ENCODE results near the gene GRM7. TPM values are rescaled to one million over a fixed set of nuclear protein-coding genes. Genes with fewer than 3 reads are reported as not detected.

GRM7 gene
- total and polyA plus RNA-seq, 2 experiments from 2014 or later, result 0.62 to 1.7 TPM

GRCh38 chr3:7280318-7280717 lies 419.4 kb downstream of the GRM7 start:
- no peak overlapping the region for H3K27ac ChIP-seq
- H3K36me3 ChIP-seq, result no peaks in the 10 kb centered on the region

GRCh38 chr3:7282988-7283387 lies 422.1 kb downstream of the GRM7 start:
- peak in 1 of 2 donors; percentile 6 for DNase-seq (ENCODE audit: low read depth in 1 of 2, low spot score in 1 of 2)
- no peak for TF ChIP-seq CTCF (IDR thresholded peaks at IDR 0.05; ENCODE audit: low read depth, low read length)

More at GRCh38 chr3:7280318-7280717, 419.4 kb downstream of the GRM7 start:
- DNase-seq (ENCODE audit: low read depth in 1 of 2, low spot score in 1 of 2), result no peak
- Histone ChIP-seq H3K27me3 (peaks cover 30% of the 10 kb centered on the region), H3K9me3 (ENCODE audit: low read depth) (no peaks in the 10 kb centered on the region), H3K4me3 (no peak overlapping the region), H3K4me1 (ENCODE audit: low read depth) (no peaks in the 10 kb centered on the region)
- no peak for TF ChIP-seq CTCF (IDR thresholded peaks at IDR 0.05; ENCODE audit: low read depth, low read length)

GRCh38 chr3:7285505-7285904 lies 424.6 kb downstream of the GRM7 start:
- peak in 1 of 2 donors; percentile 44 for DNase-seq (ENCODE audit: low read depth in 1 of 2, low spot score in 1 of 2)
- H3K4me1 ChIP-seq (ENCODE audit: low read depth), result no peaks in the 10 kb centered on the region
- peak; percentile 28 for TF ChIP-seq CTCF (IDR thresholded peaks at IDR 0.05; ENCODE audit: low read depth, low read length)

More at GRCh38 chr3:7282988-7283387, 422.1 kb downstream of the GRM7 start:
- Histone ChIP-seq H3K4me3 (no peak overlapping the region), H3K9me3 (ENCODE audit: low read depth) (no peaks in the 10 kb centered on the region), H3K4me1 (ENCODE audit: low read depth) (no peaks in the 10 kb centered on the region), H3K27ac (no peak overlapping the region), H3K27me3 (peaks cover 21% of the 10 kb centered on the region), H3K36me3 (no peaks in the 10 kb centered on the region)

GRCh38 chr3:7288133-7288532 lies 427.2 kb downstream of the GRM7 start:
- Histone ChIP-seq H3K4me1 (ENCODE audit: low read depth) (peaks cover 6% of the 10 kb centered on the region), H3K27ac (no peak overlapping the region), H3K4me3 (no peak overlapping the region), H3K36me3 (no peaks in the 10 kb centered on the region), H3K9me3 (ENCODE audit: low read depth) (no peaks in the 10 kb centered on the region), H3K27me3 (no peaks in the 10 kb centered on the region)
- no peak for TF ChIP-seq CTCF (IDR thresholded peaks at IDR 0.05; ENCODE audit: low read depth, low read length)
- DNase-seq (ENCODE audit: low read depth in 1 of 2, low spot score in 1 of 2), result no peak

More at GRCh38 chr3:7285505-7285904, 424.6 kb downstream of the GRM7 start:
- H3K36me3 ChIP-seq, result no peaks in the 10 kb centered on the region
- peaks cover 2% of the 10 kb centered on the region for H3K27me3 ChIP-seq
- no peak overlapping the region for H3K4me3 ChIP-seq
- no peaks in the 10 kb centered on the region for H3K9me3 ChIP-seq (ENCODE audit: low read depth)
- H3K27ac ChIP-seq, result no peak overlapping the region

- no peak for TF ChIP-seq CTCF (IDR thresholded peaks at IDR 0.05; ENCODE audit: low read depth, low read length)
- Histone ChIP-seq H3K4me3 (no peak overlapping the region), H3K36me3 (no peaks in the 10 kb centered on the region), H3K4me1 (ENCODE audit: low read depth) (peaks cover 6% of the 10 kb centered on the region), H3K9me3 (ENCODE audit: low read depth) (no peaks in the 10 kb centered on the region), H3K27ac (no peak overlapping the region), H3K27me3 (no peaks in the 10 kb centered on the region)
- DNase-seq (ENCODE audit: low read depth in 1 of 2, low spot score in 1 of 2), result peak in 1 of 2 donors; percentile 17
These were observed 428.2 kb downstream of the GRM7 start for GRCh38 chr3:7289121-7289520.
